Right lobe of liver (tissue), 4 donors: ENCODE data around the gene LRMDA.

Experiments used
- POLR2A ChIP-seq: fragments of 450-650 bp; IDR thresholded peaks from one replicate; pipeline ENCODE4 v1.6.1; 2017; ENCODE audit warnings: antibody characterized with exemption, mild to moderate bottlenecking
- TF ChIP-seq, protein P1 (sequence below), 4 donors: fragments of 200-600 bp in 3 of 4; fragments of 450-650 bp in 1 of 4; IDR thresholded peaks; one replicate each; pipeline versions ENCODE4 v1.5.1 to v1.8.0; 2016 to 2022; ENCODE audit warnings: antibody characterized with exemption in 4 of 4, mild to moderate bottlenecking in 2 of 4
- donor health status: DM: no; HTN: no; CAD: no.
- donor health status: DM: no; HTN: no; CAD: no.
- donor health status: DM: no; HTN: yes; CAD: no.

DNA sequence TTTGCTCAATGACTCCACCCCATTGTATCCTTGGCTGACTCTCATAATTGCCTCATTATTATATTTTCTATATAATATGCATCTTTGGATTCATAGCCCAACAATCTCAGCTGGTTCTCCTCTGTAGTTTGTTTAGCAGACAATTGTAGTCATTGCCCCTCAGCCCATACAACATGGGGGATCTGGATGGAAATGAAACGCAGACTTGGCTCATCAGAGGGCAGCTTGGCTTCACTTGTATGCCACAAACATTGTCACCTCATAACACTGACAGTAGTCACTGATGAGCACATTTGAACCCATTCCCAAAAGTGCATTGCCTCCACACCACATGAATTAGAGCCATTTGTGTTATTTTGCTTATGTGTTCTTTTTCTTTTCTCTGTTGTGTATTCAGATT lies 963.8 kb downstream of the LRMDA start:
- TF ChIP-seq, protein P1, sequence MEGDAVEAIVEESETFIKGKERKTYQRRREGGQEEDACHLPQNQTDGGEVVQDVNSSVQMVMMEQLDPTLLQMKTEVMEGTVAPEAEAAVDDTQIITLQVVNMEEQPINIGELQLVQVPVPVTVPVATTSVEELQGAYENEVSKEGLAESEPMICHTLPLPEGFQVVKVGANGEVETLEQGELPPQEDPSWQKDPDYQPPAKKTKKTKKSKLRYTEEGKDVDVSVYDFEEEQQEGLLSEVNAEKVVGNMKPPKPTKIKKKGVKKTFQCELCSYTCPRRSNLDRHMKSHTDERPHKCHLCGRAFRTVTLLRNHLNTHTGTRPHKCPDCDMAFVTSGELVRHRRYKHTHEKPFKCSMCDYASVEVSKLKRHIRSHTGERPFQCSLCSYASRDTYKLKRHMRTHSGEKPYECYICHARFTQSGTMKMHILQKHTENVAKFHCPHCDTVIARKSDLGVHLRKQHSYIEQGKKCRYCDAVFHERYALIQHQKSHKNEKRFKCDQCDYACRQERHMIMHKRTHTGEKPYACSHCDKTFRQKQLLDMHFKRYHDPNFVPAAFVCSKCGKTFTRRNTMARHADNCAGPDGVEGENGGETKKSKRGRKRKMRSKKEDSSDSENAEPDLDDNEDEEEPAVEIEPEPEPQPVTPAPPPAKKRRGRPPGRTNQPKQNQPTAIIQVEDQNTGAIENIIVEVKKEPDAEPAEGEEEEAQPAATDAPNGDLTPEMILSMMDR (IDR thresholded peaks at IDR 0.05) = no peak
- no peak for TF ChIP-seq POLR2A
